ENCODE data around the gene FAM83C.

DNA sequence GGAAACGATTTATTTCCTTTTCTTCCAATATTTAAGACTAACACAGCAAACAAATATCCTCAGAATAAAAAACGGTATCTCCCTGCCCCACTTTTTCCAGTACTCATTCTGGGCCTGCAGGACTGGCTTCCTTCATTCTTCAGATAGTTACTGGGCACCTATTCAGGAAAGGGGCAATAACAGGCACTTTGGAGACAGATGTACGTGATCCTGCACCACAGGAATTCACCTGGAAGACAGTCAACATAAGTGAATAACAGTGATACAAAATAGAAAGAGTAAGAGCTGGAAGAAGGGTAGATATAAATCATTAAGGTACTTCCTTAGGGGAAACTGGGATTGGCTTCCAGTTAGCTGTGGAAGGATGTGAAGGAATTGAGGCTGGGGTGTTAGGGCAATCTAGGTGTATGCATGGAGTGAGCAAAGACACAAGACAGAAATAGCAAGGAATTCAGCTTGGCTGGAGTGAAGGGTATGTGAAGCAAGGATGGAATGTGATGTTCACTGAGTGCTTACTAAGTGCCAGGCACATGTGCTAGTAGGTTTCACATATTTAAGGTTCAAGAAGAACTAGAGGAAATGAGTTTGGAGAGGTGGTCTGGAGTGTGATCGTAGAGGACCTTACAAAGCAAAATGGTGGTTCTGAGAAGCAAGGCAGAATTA lies 49.3 kb upstream of the FAM83C start:
- TF ChIP-seq NCOR1 (IDR thresholded peaks at IDR 0.05) = no peak
- no peak for TF ChIP-seq MAZ (CRISPR knock-in tag; conservative IDR thresholded peaks at IDR 0.05 in 1 of 2, IDR thresholded peaks at IDR 0.05 in 1 of 2)
- no peak for TF ChIP-seq TSC22D4 (tag; IDR thresholded peaks at IDR 0.05)
- TF ChIP-seq ETV6 (IDR thresholded peaks at IDR 0.05; ENCODE audit: borderline replicate concordance in 1 of 2, low read depth in 2 of 2, low read length in 1 of 2) = no peak
- TF ChIP-seq ETV6 (CRISPR knock-in tag; IDR thresholded peaks at IDR 0.05; ENCODE audit: borderline replicate concordance) = no peak
- no peak for TF ChIP-seq ZC3H4 (CRISPR knock-in tag; IDR thresholded peaks at IDR 0.05; ENCODE audit: borderline replicate concordance)
- no peak for TF ChIP-seq SMC3 (conservative IDR thresholded peaks at IDR 0.05; ENCODE audit: insufficient read depth, low read depth, low read length)
- TF ChIP-seq, protein P1, sequence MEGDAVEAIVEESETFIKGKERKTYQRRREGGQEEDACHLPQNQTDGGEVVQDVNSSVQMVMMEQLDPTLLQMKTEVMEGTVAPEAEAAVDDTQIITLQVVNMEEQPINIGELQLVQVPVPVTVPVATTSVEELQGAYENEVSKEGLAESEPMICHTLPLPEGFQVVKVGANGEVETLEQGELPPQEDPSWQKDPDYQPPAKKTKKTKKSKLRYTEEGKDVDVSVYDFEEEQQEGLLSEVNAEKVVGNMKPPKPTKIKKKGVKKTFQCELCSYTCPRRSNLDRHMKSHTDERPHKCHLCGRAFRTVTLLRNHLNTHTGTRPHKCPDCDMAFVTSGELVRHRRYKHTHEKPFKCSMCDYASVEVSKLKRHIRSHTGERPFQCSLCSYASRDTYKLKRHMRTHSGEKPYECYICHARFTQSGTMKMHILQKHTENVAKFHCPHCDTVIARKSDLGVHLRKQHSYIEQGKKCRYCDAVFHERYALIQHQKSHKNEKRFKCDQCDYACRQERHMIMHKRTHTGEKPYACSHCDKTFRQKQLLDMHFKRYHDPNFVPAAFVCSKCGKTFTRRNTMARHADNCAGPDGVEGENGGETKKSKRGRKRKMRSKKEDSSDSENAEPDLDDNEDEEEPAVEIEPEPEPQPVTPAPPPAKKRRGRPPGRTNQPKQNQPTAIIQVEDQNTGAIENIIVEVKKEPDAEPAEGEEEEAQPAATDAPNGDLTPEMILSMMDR (IDR thresholded peaks at IDR 0.05 in 2 of 3, conservative IDR thresholded peaks at IDR 0.05 in 1 of 3; ENCODE audit: insufficient read depth in 2 of 3, low read depth in 1 of 3, low read length in 3 of 3) = no peak
- TF ChIP-seq MYC (IDR thresholded peaks at IDR 0.05; ENCODE audit: low read depth, low read length) = no peak
- no peak for TF ChIP-seq MYC (CRISPR knock-in tag; IDR thresholded peaks at IDR 0.05; ENCODE audit: borderline replicate concordance, low read depth)
- TF ChIP-seq U2AF2 (optimal IDR thresholded peaks at IDR 0.05; ENCODE audit: low read depth, low read length) = no peak
- no peak for TF ChIP-seq EZH2 (IDR thresholded peaks at IDR 0.05; ENCODE audit: borderline replicate concordance, low read depth, low read length)
